Activated CD8-positive, alpha-beta memory T cell treated with anti-CD3 and anti-CD28 coated beads, Interleukin-2, amount 50 U/mL, for 48 hours (primary cell): ENCODE measurements around the gene IDI1.
"Not testable (repeated sequence)": the region's sequence is repeated elsewhere in the genome, so short reads cannot be mapped to it uniquely, and the experiment has no call there.

Source experiments
- DNase-seq: peaks from one replicate; pipeline ENCODE4 v3.0.0-alpha.2; 2020

IDI1 gene

GRCh38 chr10:1048732-1049424 is at the start of gene IDI1:
TSS of gene IDI1 (minus strand) at chr10:1049119. CDS start at chr10:1049003, 116 bp downstream.
- DNase-seq: peak; percentile 98

- peak; percentile 49 for DNase-seq
Observed at GRCh38 chr10:1097436-1097835, 48.5 kb upstream of the IDI1 start.

- peak; percentile 32 for DNase-seq
Observed at GRCh38 chr10:1096287-1096889, 47.5 kb upstream of the IDI1 start.

GRCh38 chr10:1095498-1095897 is 46.6 kb upstream of the IDI1 start:
- DNase-seq: peak; percentile 41

GRCh38 chr10:1094112-1095057 is 45.5 kb upstream of the IDI1 start:
- peak; percentile 78 for DNase-seq

GRCh38 chr10:1093696-1094095 is 44.8 kb upstream of the IDI1 start:
- peak; percentile 40 for DNase-seq

GRCh38 chr10:1090696-1091095 is 41.8 kb upstream of the IDI1 start:
- DNase-seq: no peak

- DNase-seq: no peak
Observed at GRCh38 chr10:1089017-1089689, 40.2 kb upstream of the IDI1 start.

- no peak for DNase-seq
Observed at GRCh38 chr10:1086787-1087186, 37.9 kb upstream of the IDI1 start.

- DNase-seq: no peak
Observed at GRCh38 chr10:1085258-1085657, 36.3 kb upstream of the IDI1 start.

GRCh38 chr10:1084011-1084950 is 35.4 kb upstream of the IDI1 start:
- no peak for DNase-seq

GRCh38 chr10:1083581-1083980 is 34.7 kb upstream of the IDI1 start:
- DNase-seq: no peak

- DNase-seq: no peak
Observed at GRCh38 chr10:1078668-1079067, 29.7 kb upstream of the IDI1 start.

- no peak for DNase-seq
Observed at GRCh38 chr10:1074748-1075308, 25.9 kb upstream of the IDI1 start.

GRCh38 chr10:1074052-1074747 is 25.3 kb upstream of the IDI1 start:
- DNase-seq: no peak

GRCh38 chr10:1070919-1071318 is 22.0 kb upstream of the IDI1 start:
- no peak for DNase-seq

- no peak for DNase-seq
Observed at GRCh38 chr10:1068380-1069361, 19.8 kb upstream of the IDI1 start.

GRCh38 chr10:1066734-1067133 is 17.8 kb upstream of the IDI1 start:
- DNase-seq: not testable (repeated sequence)

GRCh38 chr10:1064964-1065247 is 16.0 kb upstream of the IDI1 start:
- no peak for DNase-seq
